T-cell (primary cell): ENCODE results near the gene SBK2. TPM values are rescaled to one million over a fixed set of nuclear protein-coding genes. Genes with fewer than 3 reads are reported as not detected.

Source experiments
- ATAC-seq, 4 experiments: fragments of 200-7000 bp in 3 of 4; fragments of 150-1000 bp in 1 of 4; cut with Tn5 transposase; replicated peaks in 1 of 4; 1 replicate in 3 of 4; 2 replicates in 1 of 4; pipeline ENCODE4 v1.10.0; 2021; ENCODE audit warnings: moderate library complexity in 3 of 4, mild to moderate bottlenecking in 2 of 4, moderate number of reproducible peaks in 1 of 4
- CTCF ChIA-PET, 2 donors: fragments of 300-600 bp; sonication (Branson Sonifier 250); formaldehyde crosslinking; loops; one replicate each; lab custom pipeline; 2022; ENCODE audit warnings: antibody characterized with exemption in 2 of 2; lab: Charles Lee
- POLR2A ChIA-PET, 2 donors: fragments of 300-600 bp; sonication (Branson Sonifier 250); formaldehyde crosslinking; loops; one replicate each; lab custom pipeline; 2022; ENCODE audit warnings: antibody characterized with exemption in 2 of 2; lab: Charles Lee
- DNase-seq, 35 experiments: peaks; one replicate each; pipeline versions ENCODE4 v3.0.0 to v3.0.0-alpha.2; 2013 to 2023
- H3K27ac ChIP-seq: one replicate; pipeline ENCODE4 v1.5.1; 2013; ENCODE audit warnings: low read length
- H3K27me3 ChIP-seq, 2 experiments: replicated peaks in 1 of 2; 1 replicate in 1 of 2; 2 replicates in 1 of 2; pipeline versions ENCODE4 v1.6.1 to v1.7.0; 2013; ENCODE audit warnings: low read length in 1 of 2, mixed read lengths in 1 of 2; ENCODE audit not compliant: control insufficient read depth in 2 of 2, insufficient read depth in 2 of 2; ENCODE audit errors: extremely low read depth in 1 of 2
- H3K36me3 ChIP-seq, 2 donors: 1 replicate in 1 of 2; 2 replicates in 1 of 2; pipeline versions ENCODE4 v1.6.1 to v1.7.0; 2013; ENCODE audit warnings: low read length in 1 of 2; ENCODE audit not compliant: control insufficient read depth in 2 of 2, insufficient read depth in 1 of 2; ENCODE audit errors: extremely low read depth in 1 of 2
- H3K4me1 ChIP-seq, 2 experiments: 1 replicate in 1 of 2; 2 replicates in 1 of 2; pipeline versions ENCODE4 v1.6.1 to v1.7.0; 2013; ENCODE audit warnings: low read length in 2 of 2, mixed read lengths in 1 of 2; ENCODE audit not compliant: insufficient read depth in 2 of 2, control insufficient read depth in 1 of 2; ENCODE audit errors: extremely low read depth in 1 of 2
- H3K4me3 ChIP-seq, 2 donors: 1 replicate in 1 of 2; 2 replicates in 1 of 2; pipeline versions ENCODE4 v1.5.1 to v1.7.0; 2013; ENCODE audit warnings: mild to moderate bottlenecking in 2 of 2, low read length in 1 of 2, moderate library complexity in 1 of 2; ENCODE audit not compliant: control insufficient read depth in 1 of 2; ENCODE audit errors: extremely low read depth in 1 of 2
- H3K9me3 ChIP-seq: 2 replicates; pipeline ENCODE4 v1.7.0; 2013
- H3K27ac Mint-ChIP-seq, 2 donors: one replicate each; pipeline ENCODE4 v1.8.0; 2020 to 2021; ENCODE audit warnings: mild to moderate bottlenecking in 2 of 2, mixed read lengths in 2 of 2
- H3K27me3 Mint-ChIP-seq, 2 donors: one replicate each; pipeline ENCODE4 v1.8.0; 2021 to 2022; ENCODE audit warnings: mixed read lengths in 2 of 2
- H3K36me3 Mint-ChIP-seq: one replicate; pipeline ENCODE4 v1.8.0; 2021; ENCODE audit warnings: mixed read lengths
- H3K4me1 Mint-ChIP-seq, 3 donors: one replicate each; pipeline ENCODE4 v1.8.0; 2020 to 2022; ENCODE audit warnings: mixed read lengths in 3 of 3, mild to moderate bottlenecking in 1 of 3
- H3K4me3 Mint-ChIP-seq, 3 donors: one replicate each; pipeline ENCODE4 v1.8.0; 2020 to 2022; ENCODE audit warnings: mild to moderate bottlenecking in 3 of 3, mixed read lengths in 3 of 3, moderate library complexity in 3 of 3
- H3K9me3 Mint-ChIP-seq, 3 donors: one replicate each; pipeline ENCODE4 v1.8.0; 2020 to 2022; ENCODE audit warnings: mixed read lengths in 3 of 3
- WGBS: methylation state at CpG from one replicate; pipeline ENCODE4 v1.1.5; 2013; ENCODE audit warnings: missing lambda C conversion rate; ENCODE audit not compliant: insufficient coverage; 5-methylcytosine and 5-hydroxymethylcytosine counted together
- total RNA-seq, 35 experiments: library from RNA in 6 of 35; stranded (reverse) in 6 of 35; fragments of 120-200 nt in 1 of 35; gene quantifications; one replicate each; pipeline versions ENCODE4 v1.2.1 to v1.2.4 and lab custom pipeline; 2013 to 2026

Gene SBK2
- total RNA-seq, 5 donors from 2014 or later (not counting 1 experiment from before 2014, with no cell fraction given), result not detected

GRCh38 chr19:55563261-55563690 is 26.3 kb upstream of the SBK2 start:
- Histone ChIP-seq H3K36me3 (no peaks in the 10 kb centered on the region), H3K9me3 (no peaks in the 10 kb centered on the region), H3K4me1 (no peaks in the 10 kb centered on the region), H3K27ac (no peak overlapping the region), H3K4me3 (no peak overlapping the region), H3K27me3 (peaks cover 0 to 48% of the 10 kb centered on the region in 2 experiments)
- POLR2A ChIA-PET, result no interaction called here
- 89% methylated on average over 11 of the region's 12 CpGs for WGBS
- H3K36me3 Mint-ChIP-seq, result no peaks in the 10 kb centered on the region
- CTCF ChIA-PET, result no interaction called here
- ATAC-seq (no peak), DNase-seq (no peak)
- no peak overlapping the region for H3K4me3 Mint-ChIP-seq
- H3K4me1 Mint-ChIP-seq, result no peaks in the 10 kb centered on the region
- H3K9me3 Mint-ChIP-seq, result peaks cover 0 to 4% (median 2%) of the 10 kb centered on the region in 3 donors
- peaks cover 9 to 28% of the 10 kb centered on the region in 2 donors for H3K27me3 Mint-ChIP-seq
- H3K27ac Mint-ChIP-seq, result no peak overlapping the region

- H3K27ac ChIP-seq, result no peak overlapping the region
- H3K4me1 Mint-ChIP-seq, result no peaks in the 10 kb centered on the region
- H3K36me3 ChIP-seq, result no peaks in the 10 kb centered on the region
- CTCF ChIA-PET, result no interaction called here
- H3K27me3 Mint-ChIP-seq, result peaks cover 4 to 16% of the 10 kb centered on the region in 2 donors
- no peak overlapping the region for H3K4me3 ChIP-seq
- DNase-seq, result no peak
- POLR2A ChIA-PET, result no interaction called here
- no peaks in the 10 kb centered on the region for H3K4me1 ChIP-seq
- no peak overlapping the region for H3K27ac Mint-ChIP-seq
- H3K36me3 Mint-ChIP-seq, result no peaks in the 10 kb centered on the region
- H3K9me3 Mint-ChIP-seq, result peaks cover 0 to 4% (median 2%) of the 10 kb centered on the region in 3 donors
- H3K27me3 ChIP-seq, result peaks cover 0 to 30% of the 10 kb centered on the region in 2 experiments
- H3K9me3 ChIP-seq, result no peaks in the 10 kb centered on the region
- 83% methylated on average over 5 of the region's 9 CpGs for WGBS
- H3K4me3 Mint-ChIP-seq, result no peak overlapping the region
- no peak for ATAC-seq
Observed at GRCh38 chr19:55559684-55560083, 22.8 kb upstream of the SBK2 start.

DNA sequence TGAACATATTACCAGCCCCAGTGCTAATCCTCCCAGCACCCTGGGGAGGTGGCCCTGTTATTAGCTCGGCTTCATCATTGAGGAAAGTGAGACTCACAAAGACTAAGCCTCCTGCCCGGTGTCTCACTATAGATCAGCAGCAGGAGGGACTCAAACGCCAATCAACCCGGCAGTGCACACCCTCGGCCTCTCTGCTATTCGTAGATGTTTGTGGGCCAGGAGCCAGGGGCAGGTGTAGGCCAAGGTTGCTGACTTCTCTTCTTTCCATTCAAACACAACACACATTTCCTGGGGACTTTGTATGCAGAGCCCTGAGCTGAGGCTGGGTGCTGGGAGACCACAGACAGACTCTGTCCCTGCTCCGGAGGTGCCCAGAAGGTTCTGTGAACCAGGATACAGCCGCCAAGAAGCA is 17.8 kb upstream of the SBK2 start:
- no peaks in the 10 kb centered on the region for H3K36me3 ChIP-seq
- 88% methylated on average over 8 of the region's 8 CpGs for WGBS
- H3K4me3 ChIP-seq, result no peak overlapping the region
- Mint-ChIP-seq H3K27me3 (peaks cover 3 to 12% of the 10 kb centered on the region in 2 donors), H3K36me3 (no peaks in the 10 kb centered on the region), H3K27ac (no peak overlapping the region), H3K9me3 (no peaks in the 10 kb centered on the region), H3K4me1 (no peaks in the 10 kb centered on the region), H3K4me3 (no peak overlapping the region)
- ChIA-PET POLR2A (no interaction called here), CTCF (no interaction called here)
- no peak overlapping the region for H3K27ac ChIP-seq
- DNase-seq, result no peak
- no peaks in the 10 kb centered on the region for H3K9me3 ChIP-seq
- peaks cover 0 to 20% of the 10 kb centered on the region in 2 experiments for H3K27me3 ChIP-seq
- no peaks in the 10 kb centered on the region for H3K4me1 ChIP-seq
- ATAC-seq, result no peak

DNA sequence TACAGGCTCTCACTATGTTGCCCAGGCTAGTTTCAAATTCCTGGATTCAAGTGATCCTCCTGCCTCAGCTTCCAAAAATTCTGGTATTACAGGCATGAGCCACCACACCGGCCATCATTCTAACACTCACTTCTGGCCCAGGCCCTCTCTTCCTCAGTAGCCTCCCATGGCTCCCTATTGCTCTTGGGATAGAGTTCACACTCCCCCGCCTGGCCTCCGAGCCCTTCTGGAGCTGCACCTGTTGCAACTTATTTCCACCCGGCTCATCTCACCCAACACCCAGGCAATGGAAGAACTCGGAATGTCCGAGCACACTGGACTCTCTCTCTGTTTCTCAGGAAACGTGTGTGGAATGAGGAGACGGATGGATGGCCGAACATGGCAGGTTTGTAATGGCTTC is 17.4 kb upstream of the SBK2 start:
- CTCF ChIA-PET, result no interaction called here
- Histone ChIP-seq H3K9me3 (no peaks in the 10 kb centered on the region), H3K27ac (no peak overlapping the region), H3K36me3 (no peaks in the 10 kb centered on the region), H3K4me3 (no peak overlapping the region), H3K4me1 (no peaks in the 10 kb centered on the region), H3K27me3 (peaks cover 0 to 18% of the 10 kb centered on the region in 2 experiments)
- POLR2A ChIA-PET, result no interaction called here
- ATAC-seq, result no peak
- 95% methylated on average over 2 of the region's 9 CpGs for WGBS
- no peak overlapping the region for H3K4me3 Mint-ChIP-seq
- H3K27me3 Mint-ChIP-seq, result peaks cover 3 to 14% of the 10 kb centered on the region in 2 donors
- no peak for DNase-seq
- H3K27ac Mint-ChIP-seq, result no peak overlapping the region
- H3K36me3 Mint-ChIP-seq, result no peaks in the 10 kb centered on the region
- no peaks in the 10 kb centered on the region for H3K4me1 Mint-ChIP-seq
- no peaks in the 10 kb centered on the region for H3K9me3 Mint-ChIP-seq

GRCh38 chr19:55553217-55554182 is 16.6 kb upstream of the SBK2 start:
- 70% methylated on average over 6 of the region's 13 CpGs for WGBS
- Mint-ChIP-seq H3K4me1 (no peaks in the 10 kb centered on the region), H3K27ac (no peak overlapping the region), H3K36me3 (no peaks in the 10 kb centered on the region), H3K9me3 (no peaks in the 10 kb centered on the region), H3K4me3 (no peak overlapping the region), H3K27me3 (peaks cover 3 to 15% of the 10 kb centered on the region in 2 donors)
- no peaks in the 10 kb centered on the region for H3K4me1 ChIP-seq
- H3K27me3 ChIP-seq, result peaks cover 0 to 20% of the 10 kb centered on the region in 2 experiments
- ChIA-PET POLR2A (no interaction called here), CTCF (no interaction called here)
- DNase-seq (no peak), ATAC-seq (no peak)
- no peaks in the 10 kb centered on the region for H3K9me3 ChIP-seq
- H3K27ac ChIP-seq, result no peak overlapping the region
- no peak overlapping the region for H3K4me3 ChIP-seq
- H3K36me3 ChIP-seq, result no peaks in the 10 kb centered on the region

GRCh38 chr19:55552620-55553019 is 15.7 kb upstream of the SBK2 start:
- Histone ChIP-seq H3K27ac (no peak overlapping the region), H3K9me3 (no peaks in the 10 kb centered on the region), H3K4me3 (no peak overlapping the region), H3K36me3 (no peaks in the 10 kb centered on the region), H3K27me3 (peaks cover 0 to 20% of the 10 kb centered on the region in 2 experiments), H3K4me1 (no peaks in the 10 kb centered on the region)
- Mint-ChIP-seq H3K27me3 (peaks cover 8 to 24% of the 10 kb centered on the region in 2 donors), H3K36me3 (no peaks in the 10 kb centered on the region), H3K4me3 (no peak overlapping the region), H3K4me1 (no peaks in the 10 kb centered on the region), H3K9me3 (no peaks in the 10 kb centered on the region), H3K27ac (no peak overlapping the region)
- DNase-seq (no peak), ATAC-seq (no peak)
- POLR2A ChIA-PET, result no interaction called here
- CTCF ChIA-PET, result no interaction called here
- WGBS, result 74% methylated on average over 7 of the region's 13 CpGs
